HL-60 (cell line): ENCODE measurements around the gene TMEM82.

ENCODE experiments used
- DNase-seq, 2 experiments: peaks; one replicate each; pipeline ENCODE4 v3.0.0-alpha.2; 2010 to 2020; ENCODE audit warnings: low read depth in 1 of 2, low spot score in 1 of 2
- H3K27ac ChIP-seq: fragments of 250-450 bp; sonication (Bioruptor Pico); replicated peaks from 2 replicates; pipeline ENCODE4 v1.5.1; 2020; ENCODE audit warnings: mild to moderate bottlenecking, moderate library complexity
- H3K27me3 ChIP-seq: fragments of 250-450 bp; sonication (Bioruptor Pico); 2 replicates; pipeline ENCODE4 v1.5.1; 2021; ENCODE audit warnings: mild to moderate bottlenecking, moderate library complexity; ENCODE audit not compliant: insufficient read depth, poor library complexity, severe bottlenecking
- H3K4me3 ChIP-seq: replicated peaks from 2 replicates; pipeline ENCODE4 v1.5.1; 2011; ENCODE audit warnings: mild to moderate bottlenecking, control low read depth, low read length; ENCODE audit not compliant: insufficient read depth
- GABPA ChIP-seq: IDR thresholded peaks from 2 replicates; pipeline ENCODE4 v1.6.1; 2012; ENCODE audit warnings: low read depth
- POLR2AphosphoS5 ChIP-seq: IDR thresholded peaks from 2 replicates; pipeline ENCODE4 v1.6.1; 2012; ENCODE audit warnings: low read depth
- SPI1 ChIP-seq: IDR thresholded peaks from 2 replicates; pipeline ENCODE4 v1.6.1; 2012; ENCODE audit warnings: low read depth, mild to moderate bottlenecking, borderline replicate concordance
- TF ChIP-seq, protein P1 (sequence below): IDR thresholded peaks from 2 replicates; pipeline ENCODE4 v1.6.1; 2012; ENCODE audit warnings: low read depth; ENCODE audit not compliant: insufficient replicate concordance
- TF ChIP-seq, protein P2 (sequence below): IDR thresholded peaks from one replicate; pipeline ENCODE4 v1.5.1; 2011; ENCODE audit warnings: low read length, control low read depth, inconsistent platforms; ENCODE audit not compliant: insufficient read depth

TMEM82 gene

DNA sequence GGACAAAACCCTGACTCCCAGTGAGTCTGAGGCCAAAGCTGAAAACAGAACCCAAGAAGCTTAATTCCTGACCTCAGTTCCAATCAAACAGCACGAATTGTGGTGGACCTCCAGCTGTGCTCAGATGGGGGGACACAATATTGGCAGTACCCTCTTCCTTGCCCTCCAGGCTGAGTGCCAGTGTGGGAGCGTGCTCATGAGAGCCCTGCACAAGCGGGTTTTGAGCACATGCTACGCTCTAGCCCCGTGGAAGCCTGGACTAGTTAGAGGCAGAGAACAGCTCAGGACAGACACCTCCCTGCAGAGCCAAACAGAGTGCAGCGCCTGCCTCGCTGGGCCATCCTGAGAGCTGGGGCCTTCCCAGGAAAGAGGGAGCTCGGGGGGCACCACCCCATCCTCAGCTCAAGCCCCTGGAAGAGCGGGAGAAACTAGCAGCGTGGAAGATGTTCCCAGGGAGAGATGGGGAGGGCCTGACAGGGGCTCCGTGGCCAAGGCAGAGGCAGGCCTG, 9.0 kb upstream of the TMEM82 start:
- H3K27me3 ChIP-seq, result no peaks in the 10 kb centered on the region
- no peak overlapping the region for H3K4me3 ChIP-seq
- TF ChIP-seq SPI1 (no peak), POLR2AphosphoS5 (no peak), GABPA (no peak)
- TF ChIP-seq, protein P1, sequence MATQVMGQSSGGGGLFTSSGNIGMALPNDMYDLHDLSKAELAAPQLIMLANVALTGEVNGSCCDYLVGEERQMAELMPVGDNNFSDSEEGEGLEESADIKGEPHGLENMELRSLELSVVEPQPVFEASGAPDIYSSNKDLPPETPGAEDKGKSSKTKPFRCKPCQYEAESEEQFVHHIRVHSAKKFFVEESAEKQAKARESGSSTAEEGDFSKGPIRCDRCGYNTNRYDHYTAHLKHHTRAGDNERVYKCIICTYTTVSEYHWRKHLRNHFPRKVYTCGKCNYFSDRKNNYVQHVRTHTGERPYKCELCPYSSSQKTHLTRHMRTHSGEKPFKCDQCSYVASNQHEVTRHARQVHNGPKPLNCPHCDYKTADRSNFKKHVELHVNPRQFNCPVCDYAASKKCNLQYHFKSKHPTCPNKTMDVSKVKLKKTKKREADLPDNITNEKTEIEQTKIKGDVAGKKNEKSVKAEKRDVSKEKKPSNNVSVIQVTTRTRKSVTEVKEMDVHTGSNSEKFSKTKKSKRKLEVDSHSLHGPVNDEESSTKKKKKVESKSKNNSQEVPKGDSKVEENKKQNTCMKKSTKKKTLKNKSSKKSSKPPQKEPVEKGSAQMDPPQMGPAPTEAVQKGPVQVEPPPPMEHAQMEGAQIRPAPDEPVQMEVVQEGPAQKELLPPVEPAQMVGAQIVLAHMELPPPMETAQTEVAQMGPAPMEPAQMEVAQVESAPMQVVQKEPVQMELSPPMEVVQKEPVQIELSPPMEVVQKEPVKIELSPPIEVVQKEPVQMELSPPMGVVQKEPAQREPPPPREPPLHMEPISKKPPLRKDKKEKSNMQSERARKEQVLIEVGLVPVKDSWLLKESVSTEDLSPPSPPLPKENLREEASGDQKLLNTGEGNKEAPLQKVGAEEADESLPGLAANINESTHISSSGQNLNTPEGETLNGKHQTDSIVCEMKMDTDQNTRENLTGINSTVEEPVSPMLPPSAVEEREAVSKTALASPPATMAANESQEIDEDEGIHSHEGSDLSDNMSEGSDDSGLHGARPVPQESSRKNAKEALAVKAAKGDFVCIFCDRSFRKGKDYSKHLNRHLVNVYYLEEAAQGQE, result no peak
- TF ChIP-seq, protein P2, sequence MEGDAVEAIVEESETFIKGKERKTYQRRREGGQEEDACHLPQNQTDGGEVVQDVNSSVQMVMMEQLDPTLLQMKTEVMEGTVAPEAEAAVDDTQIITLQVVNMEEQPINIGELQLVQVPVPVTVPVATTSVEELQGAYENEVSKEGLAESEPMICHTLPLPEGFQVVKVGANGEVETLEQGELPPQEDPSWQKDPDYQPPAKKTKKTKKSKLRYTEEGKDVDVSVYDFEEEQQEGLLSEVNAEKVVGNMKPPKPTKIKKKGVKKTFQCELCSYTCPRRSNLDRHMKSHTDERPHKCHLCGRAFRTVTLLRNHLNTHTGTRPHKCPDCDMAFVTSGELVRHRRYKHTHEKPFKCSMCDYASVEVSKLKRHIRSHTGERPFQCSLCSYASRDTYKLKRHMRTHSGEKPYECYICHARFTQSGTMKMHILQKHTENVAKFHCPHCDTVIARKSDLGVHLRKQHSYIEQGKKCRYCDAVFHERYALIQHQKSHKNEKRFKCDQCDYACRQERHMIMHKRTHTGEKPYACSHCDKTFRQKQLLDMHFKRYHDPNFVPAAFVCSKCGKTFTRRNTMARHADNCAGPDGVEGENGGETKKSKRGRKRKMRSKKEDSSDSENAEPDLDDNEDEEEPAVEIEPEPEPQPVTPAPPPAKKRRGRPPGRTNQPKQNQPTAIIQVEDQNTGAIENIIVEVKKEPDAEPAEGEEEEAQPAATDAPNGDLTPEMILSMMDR, result no peak
- no peak overlapping the region for H3K27ac ChIP-seq
- DNase-seq, result no peak

DNA sequence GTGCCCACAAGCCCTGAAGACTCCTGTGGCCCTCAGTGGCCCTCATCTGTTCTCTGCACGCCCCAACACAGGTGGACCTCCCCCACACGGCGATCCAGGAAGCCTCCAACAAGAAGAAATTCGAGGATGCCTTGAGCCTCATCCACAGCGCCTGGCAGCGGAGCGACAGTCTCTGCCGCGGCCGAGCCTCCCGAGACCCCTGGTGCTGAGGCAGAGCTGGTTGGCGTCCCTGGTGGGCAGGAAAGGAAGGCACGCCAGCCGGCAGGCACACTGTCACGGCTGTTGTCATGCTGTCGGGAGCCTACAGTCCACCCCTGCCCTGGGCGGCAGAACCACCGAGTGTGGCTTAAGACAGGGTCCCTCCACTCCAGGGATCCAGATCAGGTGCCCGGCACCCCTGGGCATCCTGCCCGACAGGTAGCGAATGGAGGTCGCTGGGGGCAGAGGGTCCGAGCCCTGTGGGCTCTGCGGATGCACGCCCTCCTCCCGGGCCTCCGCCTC, 8.5 kb upstream of the TMEM82 start:
- no peak for TF ChIP-seq POLR2AphosphoS5
- TF ChIP-seq, protein P1, result no peak
- TF ChIP-seq, protein P2, result no peak
- TF ChIP-seq SPI1, result no peak
- TF ChIP-seq GABPA, result no peak
- no peak overlapping the region for H3K27ac ChIP-seq
- H3K27me3 ChIP-seq, result no peaks in the 10 kb centered on the region
- no peak overlapping the region for H3K4me3 ChIP-seq
- no peak for DNase-seq

DNA sequence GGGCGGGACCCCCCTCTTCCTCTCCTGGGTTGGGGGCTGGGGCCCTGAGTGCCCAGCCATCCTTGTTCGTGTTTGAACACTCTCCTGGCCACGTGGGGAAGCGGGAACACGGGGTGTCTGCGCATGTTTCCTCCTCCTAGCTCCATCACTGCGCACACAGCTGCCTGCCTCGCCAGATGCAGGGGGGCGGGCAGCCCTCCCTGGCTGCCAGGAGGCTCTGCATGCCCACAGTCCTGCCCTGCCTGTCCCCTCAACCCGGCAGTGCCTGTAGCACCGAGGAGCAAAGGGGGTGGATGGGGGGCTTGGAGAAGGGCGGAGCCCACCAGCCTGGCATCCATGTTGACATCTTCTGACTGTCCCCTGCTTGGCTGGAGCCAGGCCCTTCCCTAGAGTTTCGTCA, 8.0 kb upstream of the TMEM82 start:
- no peaks in the 10 kb centered on the region for H3K27me3 ChIP-seq
- H3K4me3 ChIP-seq, result no peak overlapping the region
- TF ChIP-seq, protein P1, result no peak
- TF ChIP-seq, protein P2, result no peak
- no peak for TF ChIP-seq SPI1
- TF ChIP-seq GABPA, result no peak
- TF ChIP-seq POLR2AphosphoS5, result no peak
- DNase-seq, result no peak
- no peak overlapping the region for H3K27ac ChIP-seq
